ENCODE results near the gene SETD2. TPM values are rescaled to one million over a fixed set of nuclear protein-coding genes. Genes with fewer than 3 reads are reported as not detected.

The SETD2 gene
- total RNA-seq, 1 donor from 2014 or later = 26.4 TPM

- no peak for TF ChIP-seq CTCF (IDR thresholded peaks at IDR 0.05; ENCODE audit: borderline replicate concordance)
- no peaks in the 10 kb centered on the region for H3K4me1 ChIP-seq
These were observed 163.6 kb downstream of the SETD2 start for GRCh38 chr3:47000198-47000815.

GRCh38 chr3:46999516-47000197 is 164.3 kb downstream of the SETD2 start:
- intact Hi-C loops (cut with micrococcal nuclease) = loop anchor here (5.0 kb wide), 1 partner anchor 77 kb away; no protein-coding TSS in a partner anchor
- DNase-seq = no peak

More at GRCh38 chr3:47000198-47000815, 163.6 kb downstream of the SETD2 start:
- intact Hi-C loops (cut with micrococcal nuclease) = no loop called here
- no peaks in the 10 kb centered on the region for H3K27me3 ChIP-seq (ENCODE audit: low read depth)
- no peak for DNase-seq
- H3K36me3 ChIP-seq = peaks cover 63% of the 10 kb centered on the region
- no peak overlapping the region for H3K27ac ChIP-seq (replicated peaks)
- no peak overlapping the region for H3K4me3 ChIP-seq
- H3K9me3 ChIP-seq (replicated peaks) = no peaks in the 10 kb centered on the region

DNA sequence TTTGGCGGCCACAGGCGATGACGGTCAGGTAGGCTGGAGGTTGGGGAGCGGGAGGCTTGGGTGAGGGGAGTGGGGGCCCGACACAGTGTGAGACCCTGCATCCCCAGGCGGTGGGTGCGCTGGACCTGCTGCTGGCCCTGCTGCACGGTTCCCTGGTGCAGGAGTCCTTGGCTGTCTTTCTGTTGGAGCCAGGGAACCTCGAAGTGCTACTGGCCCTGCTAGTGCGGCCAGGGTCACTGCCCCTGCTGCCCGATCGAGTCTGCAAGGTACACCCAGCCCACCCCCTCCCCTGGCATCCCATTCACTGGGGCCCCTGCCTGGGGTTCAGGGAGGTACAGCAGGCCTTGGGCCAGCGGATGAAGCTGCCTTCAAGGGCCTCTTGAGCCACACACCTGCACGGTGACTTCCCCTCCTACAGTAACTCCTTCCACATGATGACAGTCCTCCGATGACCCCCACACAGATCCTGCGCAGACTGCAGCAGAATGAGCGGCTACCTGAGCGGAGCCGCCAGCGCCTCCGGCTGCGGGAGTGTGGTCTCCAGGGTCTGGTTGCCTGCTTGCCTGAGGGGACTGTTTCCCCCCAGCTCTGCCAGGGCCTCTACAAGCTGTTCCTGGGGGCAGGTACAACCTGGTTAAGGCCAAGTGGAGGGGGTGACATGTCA is 164.9 kb downstream of the SETD2 start:
- Histone ChIP-seq H3K36me3 (peaks cover 54% of the 10 kb centered on the region), H3K9me3 (replicated peaks) (no peaks in the 10 kb centered on the region), H3K4me1 (no peaks in the 10 kb centered on the region), H3K4me3 (no peak overlapping the region), H3K27me3 (ENCODE audit: low read depth) (no peaks in the 10 kb centered on the region), H3K27ac (replicated peaks) (no peak overlapping the region)
- TF ChIP-seq CTCF (IDR thresholded peaks at IDR 0.05; ENCODE audit: borderline replicate concordance) = peak; percentile 35
- intact Hi-C loops (cut with micrococcal nuclease) = loop anchor here (5.0 kb wide), 1 partner anchor 77 kb away; no protein-coding TSS in a partner anchor
- DNase-seq = peak; percentile 14

More at GRCh38 chr3:46999516-47000197, 164.3 kb downstream of the SETD2 start:
- Histone ChIP-seq H3K4me3 (no peak overlapping the region), H3K36me3 (peaks cover 60% of the 10 kb centered on the region), H3K9me3 (replicated peaks) (no peaks in the 10 kb centered on the region), H3K4me1 (no peaks in the 10 kb centered on the region), H3K27ac (replicated peaks) (no peak overlapping the region), H3K27me3 (ENCODE audit: low read depth) (no peaks in the 10 kb centered on the region)
- TF ChIP-seq CTCF (IDR thresholded peaks at IDR 0.05; ENCODE audit: borderline replicate concordance) = no peak

DNA sequence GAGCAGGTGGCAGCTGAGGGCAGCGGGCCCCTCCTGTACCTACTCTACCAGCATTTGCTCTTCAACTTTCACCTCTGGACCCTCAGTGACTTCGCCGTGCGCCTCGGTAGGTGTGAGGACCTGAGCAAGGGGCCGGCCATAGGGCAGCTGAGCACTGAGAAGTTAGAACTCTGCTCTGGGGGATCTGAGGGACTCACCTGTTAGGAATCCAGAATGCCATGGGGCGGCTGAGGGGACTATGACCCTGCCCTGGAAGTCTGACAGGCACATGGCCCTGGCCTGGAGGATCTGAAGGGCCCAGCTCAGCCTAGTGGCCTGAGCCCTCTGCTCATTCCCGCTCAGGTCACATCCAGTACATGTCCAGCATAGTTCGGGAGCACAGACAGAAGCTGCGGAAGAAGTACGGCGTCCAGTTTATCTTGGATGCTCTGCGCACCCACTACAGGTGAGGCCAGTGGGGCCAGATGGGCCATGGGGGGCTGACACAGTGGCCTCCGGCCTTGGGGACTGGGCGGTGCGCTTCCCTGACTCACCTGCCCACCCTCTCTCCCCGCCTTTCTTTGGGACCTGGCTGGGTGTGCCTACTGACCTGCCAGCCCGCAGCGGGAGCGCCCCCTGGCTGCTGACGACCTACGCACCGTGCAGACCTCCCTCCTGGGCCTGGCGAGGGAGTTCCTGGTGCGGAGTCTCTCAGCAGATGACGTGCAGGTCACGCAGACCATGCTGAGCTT is 165.6 kb downstream of the SETD2 start:
- Histone ChIP-seq H3K4me3 (no peak overlapping the region), H3K9me3 (replicated peaks) (no peaks in the 10 kb centered on the region), H3K4me1 (no peaks in the 10 kb centered on the region), H3K27ac (replicated peaks) (no peak overlapping the region), H3K36me3 (peaks cover 47% of the 10 kb centered on the region), H3K27me3 (ENCODE audit: low read depth) (no peaks in the 10 kb centered on the region)
- intact Hi-C loops (cut with micrococcal nuclease) = loop anchor here (5.0 kb wide), 1 partner anchor 76 kb away; no protein-coding TSS in a partner anchor
- peak; percentile 87 for TF ChIP-seq CTCF (IDR thresholded peaks at IDR 0.05; ENCODE audit: borderline replicate concordance)
- peak; percentile 77 for DNase-seq

Measured in left ventricle myocardium inferior (tissue), 1 donor.